Measurements from ENCODE around the gene DNAJB8.

Gene DNAJB8

DNA sequence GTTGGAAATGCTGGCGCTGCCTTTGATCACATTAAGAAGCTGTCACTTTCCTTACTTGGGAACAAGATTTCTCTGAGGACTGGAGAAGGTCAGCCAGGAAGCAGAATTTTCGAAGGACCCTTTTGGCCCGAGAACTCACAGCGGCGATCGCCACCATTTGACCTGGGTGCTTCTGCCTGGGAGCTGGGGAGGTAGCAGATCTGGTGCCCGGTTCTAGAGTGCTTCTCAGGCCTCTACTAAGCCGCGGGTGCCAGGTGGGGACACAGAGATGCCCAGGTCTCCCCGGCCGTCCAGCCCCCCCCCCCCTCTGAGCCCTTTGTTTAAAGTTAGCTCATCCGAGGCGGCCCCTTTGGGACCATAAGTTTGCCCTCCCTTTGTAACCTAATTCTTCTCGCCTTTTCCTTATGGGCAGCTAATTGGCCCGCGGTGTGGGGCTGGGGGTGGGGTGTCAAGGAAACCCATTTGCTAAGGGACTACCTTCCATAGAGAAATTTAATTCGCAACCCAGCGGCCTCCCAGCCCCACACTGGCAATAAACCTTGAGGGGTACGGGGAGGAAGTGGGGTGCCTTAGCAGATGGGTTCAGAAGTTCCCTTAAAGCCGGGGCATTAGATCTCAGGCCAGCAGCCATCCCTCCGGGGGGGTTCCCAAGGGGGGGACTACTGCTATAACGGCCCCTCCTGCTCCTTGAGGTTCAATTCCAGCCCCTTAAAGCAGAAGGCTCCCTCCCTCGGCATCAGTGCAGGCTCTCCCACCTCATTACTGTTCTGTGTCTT lies 24.4 kb upstream of the DNAJB8 start:
- TF ChIP-seq, protein P1, sequence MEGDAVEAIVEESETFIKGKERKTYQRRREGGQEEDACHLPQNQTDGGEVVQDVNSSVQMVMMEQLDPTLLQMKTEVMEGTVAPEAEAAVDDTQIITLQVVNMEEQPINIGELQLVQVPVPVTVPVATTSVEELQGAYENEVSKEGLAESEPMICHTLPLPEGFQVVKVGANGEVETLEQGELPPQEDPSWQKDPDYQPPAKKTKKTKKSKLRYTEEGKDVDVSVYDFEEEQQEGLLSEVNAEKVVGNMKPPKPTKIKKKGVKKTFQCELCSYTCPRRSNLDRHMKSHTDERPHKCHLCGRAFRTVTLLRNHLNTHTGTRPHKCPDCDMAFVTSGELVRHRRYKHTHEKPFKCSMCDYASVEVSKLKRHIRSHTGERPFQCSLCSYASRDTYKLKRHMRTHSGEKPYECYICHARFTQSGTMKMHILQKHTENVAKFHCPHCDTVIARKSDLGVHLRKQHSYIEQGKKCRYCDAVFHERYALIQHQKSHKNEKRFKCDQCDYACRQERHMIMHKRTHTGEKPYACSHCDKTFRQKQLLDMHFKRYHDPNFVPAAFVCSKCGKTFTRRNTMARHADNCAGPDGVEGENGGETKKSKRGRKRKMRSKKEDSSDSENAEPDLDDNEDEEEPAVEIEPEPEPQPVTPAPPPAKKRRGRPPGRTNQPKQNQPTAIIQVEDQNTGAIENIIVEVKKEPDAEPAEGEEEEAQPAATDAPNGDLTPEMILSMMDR (IDR thresholded peaks at IDR 0.05; ENCODE audit: low read depth, low read length), result no peak
- no peak for DNase-seq (ENCODE audit: low read depth, low spot score)
- in situ Hi-C loops (cut with HindIII; ENCODE audit: low sequenced_read_pairs), result no loop called here
- H3K4me3 ChIP-seq (ENCODE audit: low read depth, low read length), result no peak overlapping the region

DNA sequence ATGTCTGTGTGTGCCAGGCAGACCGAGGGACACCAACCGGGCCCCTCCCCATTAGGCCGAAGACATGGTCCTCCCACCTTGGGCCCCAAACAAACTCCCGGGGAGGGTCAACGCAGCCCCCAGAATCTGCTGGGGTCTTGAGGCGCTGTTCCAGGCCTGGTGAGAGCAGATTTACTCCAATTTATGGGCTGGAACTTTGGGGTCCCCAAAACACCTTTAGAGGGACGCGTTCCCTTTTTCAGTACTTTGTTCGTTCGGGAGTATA lies 23.9 kb upstream of the DNAJB8 start:
- TF ChIP-seq, protein P1 (IDR thresholded peaks at IDR 0.05; ENCODE audit: low read depth, low read length), result no peak
- in situ Hi-C loops (cut with HindIII; ENCODE audit: low sequenced_read_pairs), result no loop called here
- DNase-seq (ENCODE audit: low read depth, low spot score), result no peak
- no peak overlapping the region for H3K4me3 ChIP-seq (ENCODE audit: low read depth, low read length)

DNA sequence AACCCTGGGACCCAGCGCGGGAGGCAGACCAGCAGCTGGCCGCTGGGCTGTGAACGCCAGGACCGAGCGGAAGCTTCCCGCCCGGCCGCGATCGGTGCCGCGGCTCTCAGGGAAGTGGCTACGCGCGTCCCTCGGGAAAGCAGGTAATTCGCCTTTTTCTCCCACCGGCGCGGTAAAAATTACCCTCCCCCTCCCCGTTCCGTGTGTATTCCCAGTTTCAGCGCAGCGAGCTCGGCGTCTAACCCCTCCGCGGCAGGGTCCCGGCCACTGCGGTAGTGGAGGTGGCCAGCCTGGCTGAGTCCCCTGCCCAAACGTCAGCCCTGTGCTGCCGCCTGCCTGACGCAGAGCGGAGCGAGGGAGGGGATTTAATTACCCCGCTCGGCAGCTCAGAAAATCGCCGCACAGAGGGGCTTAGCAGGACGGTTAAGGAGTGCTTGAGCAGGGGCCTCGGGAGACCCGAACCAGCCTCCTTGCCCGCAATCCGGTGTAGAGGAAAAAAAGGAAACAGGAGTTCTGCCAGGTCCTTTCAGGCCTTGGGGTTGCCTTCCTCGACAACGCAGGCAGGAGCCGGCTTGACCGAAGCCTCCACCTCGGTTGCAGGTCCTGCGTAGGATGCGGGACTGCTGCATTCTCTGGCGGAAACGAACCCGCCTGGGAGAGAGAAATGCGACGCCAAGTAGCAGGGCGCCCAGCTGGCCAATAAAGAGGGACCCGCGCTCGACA lies 23.4 kb upstream of the DNAJB8 start:
- in situ Hi-C loops (cut with HindIII; ENCODE audit: low sequenced_read_pairs), result no loop called here
- no peak for DNase-seq (ENCODE audit: low read depth, low spot score)
- H3K4me3 ChIP-seq (ENCODE audit: low read depth, low read length), result no peak overlapping the region
- TF ChIP-seq, protein P1 (IDR thresholded peaks at IDR 0.05; ENCODE audit: low read depth, low read length), result no peak

DNA sequence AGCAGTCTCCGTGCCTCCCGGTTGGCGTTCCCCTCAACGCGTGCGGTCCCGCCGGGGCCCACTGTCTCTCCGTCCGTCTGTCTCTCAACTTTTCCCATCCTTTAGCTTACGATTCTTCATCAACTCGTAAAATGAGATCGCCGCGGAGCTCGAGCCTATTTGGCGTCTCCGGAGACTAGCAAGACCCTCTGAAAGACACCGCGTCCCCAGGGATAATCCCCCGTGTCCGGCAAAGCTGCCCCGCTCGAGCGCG lies 22.9 kb upstream of the DNAJB8 start:
- in situ Hi-C loops (cut with HindIII; ENCODE audit: low sequenced_read_pairs), result no loop called here
- H3K4me3 ChIP-seq (ENCODE audit: low read depth, low read length), result no peak overlapping the region
- TF ChIP-seq, protein P1 (IDR thresholded peaks at IDR 0.05; ENCODE audit: low read depth, low read length), result no peak
- DNase-seq (ENCODE audit: low read depth, low spot score), result no peak

DNA sequence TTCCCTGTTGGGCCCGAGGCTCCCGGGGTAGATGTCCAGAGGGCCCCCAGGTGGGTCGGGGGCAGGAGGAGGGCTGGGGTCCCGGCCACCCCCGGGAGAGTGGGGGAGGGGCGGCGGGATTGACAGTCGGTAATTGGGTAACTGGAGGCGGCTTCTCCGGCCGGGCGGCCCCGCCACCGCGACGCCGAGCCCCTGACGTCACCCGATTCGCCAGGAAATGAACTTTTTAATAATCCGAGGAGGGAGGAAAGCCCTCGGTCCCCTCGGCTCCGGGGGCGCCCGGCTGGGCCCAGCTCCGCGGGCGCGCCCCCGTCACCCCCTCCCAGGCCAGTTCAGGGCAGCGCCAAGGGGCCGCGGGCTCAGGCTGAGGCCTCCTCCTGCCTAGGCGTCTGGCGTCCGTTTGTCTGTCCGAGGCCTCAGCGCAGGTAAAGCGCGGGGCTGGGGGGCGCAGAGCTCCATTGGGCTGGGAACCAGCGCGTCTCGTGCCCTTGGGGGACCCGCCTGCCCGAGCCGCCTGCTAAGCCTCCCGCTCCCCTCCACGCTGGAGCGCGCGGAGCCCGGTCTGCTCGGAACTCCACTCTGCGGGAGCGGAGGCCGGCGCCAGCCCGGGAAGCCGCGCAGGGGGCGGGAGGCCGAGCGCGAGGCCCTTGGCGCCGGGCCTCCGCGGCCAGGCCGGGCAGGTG lies 22.4 kb upstream of the DNAJB8 start:
- no peak for DNase-seq (ENCODE audit: low read depth, low spot score)
- in situ Hi-C loops (cut with HindIII; ENCODE audit: low sequenced_read_pairs), result no loop called here
- H3K4me3 ChIP-seq (ENCODE audit: low read depth, low read length), result peak overlapping the region; percentile 15
- TF ChIP-seq, protein P1 (IDR thresholded peaks at IDR 0.05; ENCODE audit: low read depth, low read length), result no peak

DNA sequence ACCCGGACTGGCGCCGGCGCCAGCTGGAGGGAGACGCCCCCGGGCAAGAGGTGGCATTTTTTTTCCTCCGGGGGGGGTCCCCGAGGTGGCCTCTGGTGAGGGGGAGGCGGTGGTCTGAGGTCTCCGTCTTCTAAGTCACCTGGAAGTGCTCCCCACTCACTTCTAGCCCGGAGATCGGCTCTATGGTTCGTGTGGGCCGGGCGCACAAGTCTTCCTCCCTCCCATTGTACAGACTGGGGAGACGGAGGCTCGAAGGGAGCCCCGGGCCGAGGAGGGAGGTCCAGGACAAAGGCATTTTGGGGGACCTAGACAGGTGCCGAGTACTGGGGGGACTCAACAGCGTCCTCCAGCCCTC lies 21.9 kb upstream of the DNAJB8 start:
- TF ChIP-seq, protein P1 (IDR thresholded peaks at IDR 0.05; ENCODE audit: low read depth, low read length), result no peak
- H3K4me3 ChIP-seq (ENCODE audit: low read depth, low read length), result no peak overlapping the region
- in situ Hi-C loops (cut with HindIII; ENCODE audit: low sequenced_read_pairs), result no loop called here
- no peak for DNase-seq (ENCODE audit: low read depth, low spot score)
